Measurements from ENCODE around the gene MRNIP.

The MRNIP gene

GRCh38 chr5:179821298-179822058 lies 37.1 kb downstream of the MRNIP start:
- TF ChIP-seq USF1 (IDR thresholded peaks at IDR 0.05) (no peak; the same call in none of the 2 replicates), TEAD4 (IDR thresholded peaks at IDR 0.05) (peak; percentile 3; the same call in 1 of the 2 replicates), CEBPB (IDR thresholded peaks at IDR 0.05) (0 out of 2 replicates have a peak, but pooled peaks have one; percentile 7), CREB1 (IDR thresholded peaks at IDR 0.05; ENCODE audit: low read depth) (peak; percentile 46; the same call in 1 of the 2 replicates), TAF1 (IDR thresholded peaks at IDR 0.05; ENCODE audit: low read depth) (peak; percentile 67; the same call in 1 of the 2 replicates), EGR1 (IDR thresholded peaks at IDR 0.05) (0 out of 2 replicates have a peak, but pooled peaks have one; percentile 12), REST (IDR thresholded peaks at IDR 0.05; ENCODE audit: low read depth) (no peak), MAX (IDR thresholded peaks at IDR 0.05) (peak; percentile 72), EP300 (IDR thresholded peaks at IDR 0.05; ENCODE audit: borderline replicate concordance) (peak; percentile 36; the same call in 1 of the 2 replicates), TCF12 (IDR thresholded peaks at IDR 0.05; ENCODE audit: low read depth) (peak; percentile 68), FOXM1 (IDR thresholded peaks at IDR 0.05; ENCODE audit: borderline replicate concordance, low read depth) (0 out of 2 replicates have a peak, but pooled peaks have one; percentile 20), RAD21 (IDR thresholded peaks at IDR 0.05; ENCODE audit: low read depth) (peak; percentile 1; the same call in 1 of the 2 replicates), YY1 (IDR thresholded peaks at IDR 0.05; ENCODE audit: low read depth) (peak; percentile 53; the same call in 1 of the 2 replicates), NFIC (IDR thresholded peaks at IDR 0.05) (peak; percentile 87), ZBTB7A (IDR thresholded peaks at IDR 0.05; ENCODE audit: low read depth) (no peak)

- TF ChIP-seq TEAD4 (IDR thresholded peaks at IDR 0.05) (no peak), ZBTB7A (IDR thresholded peaks at IDR 0.05; ENCODE audit: low read depth) (peak; percentile 96; the same call in 1 of the 2 replicates), TAF1 (IDR thresholded peaks at IDR 0.05; ENCODE audit: low read depth) (peak; percentile 84), CEBPB (IDR thresholded peaks at IDR 0.05) (no peak), CREB1 (IDR thresholded peaks at IDR 0.05; ENCODE audit: low read depth) (no peak), FOXM1 (IDR thresholded peaks at IDR 0.05; ENCODE audit: borderline replicate concordance, low read depth) (no peak), MAX (IDR thresholded peaks at IDR 0.05) (no peak; the same call in 1 of the 2 replicates), TCF12 (IDR thresholded peaks at IDR 0.05; ENCODE audit: low read depth) (peak; percentile 51; the same call in 1 of the 2 replicates), EGR1 (IDR thresholded peaks at IDR 0.05) (peak; percentile 50), YY1 (IDR thresholded peaks at IDR 0.05; ENCODE audit: low read depth) (peak; percentile 55), RAD21 (IDR thresholded peaks at IDR 0.05; ENCODE audit: low read depth) (no peak), EP300 (IDR thresholded peaks at IDR 0.05; ENCODE audit: borderline replicate concordance) (peak; percentile 56; the same call in 1 of the 2 replicates), USF1 (IDR thresholded peaks at IDR 0.05) (no peak), NFIC (IDR thresholded peaks at IDR 0.05) (peak; percentile 54), REST (IDR thresholded peaks at IDR 0.05; ENCODE audit: low read depth) (no peak)
Observed at GRCh38 chr5:179820483-179821297, 37.9 kb downstream of the MRNIP start, which contains the start of gene SQSTM1. SQSTM1 (plus strand) TSS chr5:179820905; CDS start chr5:179820937, 32 bp downstream.

- TF ChIP-seq RAD21 (IDR thresholded peaks at IDR 0.05; ENCODE audit: low read depth) (no peak), MAX (IDR thresholded peaks at IDR 0.05) (no peak), YY1 (IDR thresholded peaks at IDR 0.05; ENCODE audit: low read depth) (no peak), USF1 (IDR thresholded peaks at IDR 0.05) (no peak), TCF12 (IDR thresholded peaks at IDR 0.05; ENCODE audit: low read depth) (no peak), NFIC (IDR thresholded peaks at IDR 0.05) (no peak), REST (IDR thresholded peaks at IDR 0.05; ENCODE audit: low read depth) (no peak), CREB1 (IDR thresholded peaks at IDR 0.05; ENCODE audit: low read depth) (no peak), CEBPB (IDR thresholded peaks at IDR 0.05) (no peak), EGR1 (IDR thresholded peaks at IDR 0.05) (no peak), FOXM1 (IDR thresholded peaks at IDR 0.05; ENCODE audit: borderline replicate concordance, low read depth) (no peak), EP300 (IDR thresholded peaks at IDR 0.05; ENCODE audit: borderline replicate concordance) (no peak), TAF1 (IDR thresholded peaks at IDR 0.05; ENCODE audit: low read depth) (no peak), TEAD4 (IDR thresholded peaks at IDR 0.05) (no peak), ZBTB7A (IDR thresholded peaks at IDR 0.05; ENCODE audit: low read depth) (no peak)
Observed at GRCh38 chr5:179820127-179820482, 38.5 kb downstream of the MRNIP start.
